ENCODE results near the gene HSPD1.
"Not testable (repeated sequence)": the region's sequence is repeated elsewhere in the genome, so short reads cannot be mapped to it uniquely, and the experiment has no call there.

DNA sequence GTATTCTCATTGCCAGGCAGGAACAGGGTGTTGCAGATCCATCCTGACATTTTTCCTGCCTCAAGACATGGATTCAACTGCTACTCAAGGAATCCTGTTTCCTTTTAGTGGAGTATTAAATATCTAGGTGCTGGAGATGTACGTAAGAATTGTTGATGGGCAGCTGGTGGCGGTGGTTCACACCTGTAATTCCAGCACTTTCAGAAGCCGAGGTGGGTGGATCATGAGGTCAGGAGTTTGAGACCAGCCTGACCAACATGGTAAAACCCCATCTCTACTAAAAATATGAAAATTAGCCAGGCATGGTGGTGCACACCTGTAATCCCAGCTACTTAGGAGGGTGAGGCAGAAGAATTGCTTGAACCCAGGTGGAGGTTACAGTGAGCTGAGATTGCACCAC is 15.4 kb downstream of the HSPD1 start:
- TF ChIP-seq CTCF, POLR2A (IDR thresholded peaks at IDR 0.05): not testable (repeated sequence)
